Keratinocyte (primary cell): ENCODE results near the gene ANKRD24. TPM values are rescaled to one million over a fixed set of nuclear protein-coding genes. Genes with fewer than 3 reads are reported as not detected.

Experiments
- DNase-seq: peaks from one replicate; pipeline ENCODE4 v3.0.0-alpha.2; 2011; ENCODE audit warnings: low read depth, missing footprints, low spot score
- FAIRE-seq: peaks from 2 replicates; lab custom pipeline; 2011; peaks lifted over from hg19 to GRCh38; lab: Jason Lieb, UNC
- H2AFZ ChIP-seq: 2 replicates; pipeline ENCODE4 v1.6.0; 2012; ENCODE audit warnings: low read length, control low read depth, inconsistent platforms; ENCODE audit not compliant: control insufficient read depth
- H3K27ac ChIP-seq: 2 replicates; pipeline ENCODE4 v1.5.1; 2011; ENCODE audit warnings: low read length; ENCODE audit not compliant: control insufficient read depth, insufficient read depth
- H3K27me3 ChIP-seq: 3 replicates; pipeline ENCODE4 v1.6.0; 2011; ENCODE audit warnings: low read length; ENCODE audit not compliant: control insufficient read depth, insufficient read depth; ENCODE audit errors: extremely low read depth
- H3K36me3 ChIP-seq, 2 experiments: 2 replicates in 1 of 2; 3 replicates in 1 of 2; pipeline ENCODE4 v1.5.1; 2011; ENCODE audit warnings: low read length in 2 of 2, mild to moderate bottlenecking in 1 of 2; ENCODE audit not compliant: control insufficient read depth in 2 of 2, insufficient read depth in 2 of 2; ENCODE audit errors: extremely low read depth in 1 of 2
- H3K4me1 ChIP-seq: 3 replicates; pipeline ENCODE4 v1.5.1; 2011; ENCODE audit warnings: low read length; ENCODE audit not compliant: control insufficient read depth, insufficient read depth; ENCODE audit errors: extremely low read depth
- H3K4me2 ChIP-seq: 3 replicates; pipeline ENCODE4 v1.6.0; 2011; ENCODE audit warnings: low read depth, low read length; ENCODE audit not compliant: control insufficient read depth, insufficient read depth; ENCODE audit errors: extremely low read depth
- H3K4me3 ChIP-seq, 3 experiments: fragments of 200-600 bp in 1 of 3; sonication (generic) in 1 of 3; 2 replicates in 2 of 3; 3 replicates in 1 of 3; pipeline ENCODE4 v1.5.1; 2011 to 2016; ENCODE audit warnings: low read length in 3 of 3, mild to moderate bottlenecking in 3 of 3, control low read depth in 2 of 3, inconsistent platforms in 1 of 3, low read depth in 1 of 3, mixed read lengths in 1 of 3, mixed run types in 1 of 3, moderate library complexity in 1 of 3; ENCODE audit not compliant: control insufficient read depth in 2 of 3, insufficient read depth in 2 of 3; ENCODE audit errors: extremely low read depth in 1 of 3
- H3K79me2 ChIP-seq: 2 replicates; pipeline ENCODE4 v1.6.0; 2012; ENCODE audit warnings: low read length; ENCODE audit not compliant: control insufficient read depth, insufficient read depth
- H3K9ac ChIP-seq: 3 replicates; pipeline ENCODE4 v1.6.0; 2011; ENCODE audit warnings: low read length; ENCODE audit not compliant: control insufficient read depth, insufficient read depth; ENCODE audit errors: extremely low read depth
- H3K9me1 ChIP-seq: 3 replicates; pipeline ENCODE4 v1.6.0; 2011; ENCODE audit warnings: low read length; ENCODE audit not compliant: control insufficient read depth, insufficient read depth; ENCODE audit errors: extremely low read depth
- H3K9me3 ChIP-seq: 2 replicates; pipeline ENCODE4 v1.5.1; 2012; ENCODE audit warnings: low read depth, low read length; ENCODE audit not compliant: control insufficient read depth
- H4K20me1 ChIP-seq: 3 replicates; pipeline ENCODE4 v1.6.0; 2011; ENCODE audit warnings: low read length; ENCODE audit not compliant: control insufficient read depth, insufficient read depth; ENCODE audit errors: extremely low read depth
- EZH2 ChIP-seq: IDR thresholded peaks from one replicate; pipeline ENCODE4 v1.6.1; 2012; ENCODE audit warnings: inconsistent platforms, mild to moderate bottlenecking, low read length, moderate library complexity
- dilution Hi-C: fragments of 300-500 bp; cut with MboI; formaldehyde crosslinking; loops from one replicate; pipeline ENCODE4 v1.7.0; 2020; ENCODE audit warnings: low sequenced_read_pairs; ENCODE audit not compliant: extremely low pct_ligation_motif_present
- polyA plus RNA-seq, 5 experiments: library from polyadenylated mRNA; depleted of rRNA in 3 of 5; stranded (reverse) in 3 of 5; stranded (forward) in 1 of 5; unstranded in 1 of 5; fragments of >200 nt; gene quantifications; 1 replicate in 1 of 5; 2 replicates in 3 of 5; 3 replicates in 1 of 5; pipeline versions ENCODE4 v1.2.1 to v1.2.3, GENCODE V29; 2011 to 2012; ENCODE audit warnings: missing spikeins in 2 of 5, low read depth in 1 of 5, low replicate concordance in 1 of 5
- TF ChIP-seq, protein P1 (sequence below), 3 experiments: IDR thresholded peaks in 1 of 3; conservative IDR thresholded peaks in 1 of 3; optimal IDR thresholded peaks in 1 of 3; 2 replicates in 2 of 3; 3 replicates in 1 of 3; pipeline versions ENCODE3 to v1.5.1; 2011; ENCODE audit warnings: low read length in 3 of 3, mild to moderate bottlenecking in 3 of 3, moderate library complexity in 2 of 3, control low read depth in 1 of 3, inconsistent platforms in 1 of 3; ENCODE audit not compliant: insufficient read depth in 2 of 3; ENCODE audit errors: extremely low read depth in 1 of 3

Gene ANKRD24
- polyA plus RNA-seq, 1 donor (not counting 4 experiments of a cell fraction or from before 2014, with no cell fraction given): 0.07 TPM

DNA sequence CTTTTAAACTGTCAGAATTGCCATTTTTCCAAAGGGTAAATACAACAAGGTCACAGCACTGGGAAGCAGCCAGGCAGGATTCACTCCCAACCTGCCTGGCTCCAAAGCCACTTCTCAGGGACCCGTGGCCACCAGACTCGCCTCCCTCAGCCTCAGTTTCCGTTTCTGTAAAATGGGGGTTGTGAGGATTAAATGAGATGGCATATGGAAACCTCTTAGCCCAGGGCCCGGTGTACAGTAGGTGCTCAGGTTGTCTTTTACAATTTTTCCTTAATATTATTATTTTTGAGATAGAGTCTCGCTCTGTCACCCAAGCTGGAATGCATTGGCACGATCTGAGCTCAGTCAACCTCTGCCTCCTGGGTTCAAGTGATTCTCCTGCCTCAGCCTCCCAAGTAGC lies 74.5 kb downstream of the ANKRD24 start:
- Histone ChIP-seq H3K9ac (no peak overlapping the region), H3K27ac (no peak overlapping the region), H4K20me1 (no peaks in the 10 kb centered on the region), H2AFZ (no peak overlapping the region), H3K4me2 (no peak overlapping the region), H3K27me3 (no peaks in the 10 kb centered on the region), H3K9me1 (no peaks in the 10 kb centered on the region), H3K4me3 (no peak overlapping the region), H3K9me3 (peaks cover 7% of the 10 kb centered on the region), H3K36me3 (peaks cover 25 to 36% of the 10 kb centered on the region in 2 experiments), H3K4me1 (no peaks in the 10 kb centered on the region), H3K79me2 (no peaks in the 10 kb centered on the region)
- dilution Hi-C loops: no loop called here
- DNase-seq (no peak), FAIRE-seq (no peak)
- TF ChIP-seq EZH2: no peak
- TF ChIP-seq, protein P1, sequence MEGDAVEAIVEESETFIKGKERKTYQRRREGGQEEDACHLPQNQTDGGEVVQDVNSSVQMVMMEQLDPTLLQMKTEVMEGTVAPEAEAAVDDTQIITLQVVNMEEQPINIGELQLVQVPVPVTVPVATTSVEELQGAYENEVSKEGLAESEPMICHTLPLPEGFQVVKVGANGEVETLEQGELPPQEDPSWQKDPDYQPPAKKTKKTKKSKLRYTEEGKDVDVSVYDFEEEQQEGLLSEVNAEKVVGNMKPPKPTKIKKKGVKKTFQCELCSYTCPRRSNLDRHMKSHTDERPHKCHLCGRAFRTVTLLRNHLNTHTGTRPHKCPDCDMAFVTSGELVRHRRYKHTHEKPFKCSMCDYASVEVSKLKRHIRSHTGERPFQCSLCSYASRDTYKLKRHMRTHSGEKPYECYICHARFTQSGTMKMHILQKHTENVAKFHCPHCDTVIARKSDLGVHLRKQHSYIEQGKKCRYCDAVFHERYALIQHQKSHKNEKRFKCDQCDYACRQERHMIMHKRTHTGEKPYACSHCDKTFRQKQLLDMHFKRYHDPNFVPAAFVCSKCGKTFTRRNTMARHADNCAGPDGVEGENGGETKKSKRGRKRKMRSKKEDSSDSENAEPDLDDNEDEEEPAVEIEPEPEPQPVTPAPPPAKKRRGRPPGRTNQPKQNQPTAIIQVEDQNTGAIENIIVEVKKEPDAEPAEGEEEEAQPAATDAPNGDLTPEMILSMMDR (optimal IDR thresholded peaks at IDR 0.05 in 1 of 3, IDR thresholded peaks at IDR 0.05 in 1 of 3, conservative IDR thresholded peaks at IDR 0.05 in 1 of 3; ENCODE audit: extremely low read depth in 1 of 3, insufficient read depth in 2 of 3, low read length in 3 of 3): no peak

DNA sequence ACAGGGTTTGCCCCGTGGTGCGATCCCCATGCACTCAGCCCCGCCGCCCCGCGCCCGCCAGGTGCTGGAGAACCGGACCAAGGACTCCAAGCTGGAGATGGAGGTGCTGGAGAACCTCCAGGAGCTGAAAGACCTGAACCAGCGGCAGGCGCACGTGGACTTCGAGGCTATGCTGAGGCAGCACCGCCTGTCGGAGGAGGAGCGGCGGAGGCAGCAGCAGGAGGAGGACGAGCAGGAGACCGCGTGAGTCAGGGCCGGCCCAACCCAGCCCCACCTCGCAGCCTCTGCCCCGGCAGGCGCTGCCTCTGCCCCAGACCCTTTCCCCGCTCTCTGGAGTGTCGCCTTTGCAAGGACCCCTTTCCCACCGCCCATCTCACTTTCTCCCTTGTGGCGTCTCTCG lies 75.7 kb downstream of the ANKRD24 start:
- FAIRE-seq: no peak

More for the DNA sequence above, 75.7 kb downstream of the ANKRD24 start:
- Histone ChIP-seq H3K79me2 (no peaks in the 10 kb centered on the region), H4K20me1 (no peaks in the 10 kb centered on the region), H3K4me2 (no peak overlapping the region), H3K9me3 (peaks cover 7% of the 10 kb centered on the region), H3K36me3 (peaks cover 22 to 35% of the 10 kb centered on the region in 2 experiments), H3K27me3 (no peaks in the 10 kb centered on the region), H3K27ac (no peak overlapping the region), H3K4me3 (no peak overlapping the region), H3K9me1 (no peaks in the 10 kb centered on the region), H3K9ac (no peak overlapping the region), H2AFZ (no peak overlapping the region), H3K4me1 (no peaks in the 10 kb centered on the region)
- no peak for DNase-seq
- TF ChIP-seq, protein P1 (optimal IDR thresholded peaks at IDR 0.05 in 1 of 3, IDR thresholded peaks at IDR 0.05 in 1 of 3, conservative IDR thresholded peaks at IDR 0.05 in 1 of 3; ENCODE audit: extremely low read depth in 1 of 3, insufficient read depth in 2 of 3, low read length in 3 of 3): no peak
- no peak for TF ChIP-seq EZH2
- dilution Hi-C loops: no loop called here
